22Rv1 (cell line): ENCODE data around the gene ZSCAN12.

Experiments
- ZFX ChIP-seq: fragments of 450-650 bp; IDR thresholded peaks from 2 replicates; pipeline ENCODE4 v1.6.1; 2017; ENCODE audit warnings: antibody characterized with exemption, borderline replicate concordance
- TF ChIP-seq, protein P1 (sequence below): fragments of 450-650 bp; IDR thresholded peaks from 2 replicates; pipeline ENCODE4 v1.5.1; 2017; ENCODE audit warnings: mild to moderate bottlenecking

DNA sequence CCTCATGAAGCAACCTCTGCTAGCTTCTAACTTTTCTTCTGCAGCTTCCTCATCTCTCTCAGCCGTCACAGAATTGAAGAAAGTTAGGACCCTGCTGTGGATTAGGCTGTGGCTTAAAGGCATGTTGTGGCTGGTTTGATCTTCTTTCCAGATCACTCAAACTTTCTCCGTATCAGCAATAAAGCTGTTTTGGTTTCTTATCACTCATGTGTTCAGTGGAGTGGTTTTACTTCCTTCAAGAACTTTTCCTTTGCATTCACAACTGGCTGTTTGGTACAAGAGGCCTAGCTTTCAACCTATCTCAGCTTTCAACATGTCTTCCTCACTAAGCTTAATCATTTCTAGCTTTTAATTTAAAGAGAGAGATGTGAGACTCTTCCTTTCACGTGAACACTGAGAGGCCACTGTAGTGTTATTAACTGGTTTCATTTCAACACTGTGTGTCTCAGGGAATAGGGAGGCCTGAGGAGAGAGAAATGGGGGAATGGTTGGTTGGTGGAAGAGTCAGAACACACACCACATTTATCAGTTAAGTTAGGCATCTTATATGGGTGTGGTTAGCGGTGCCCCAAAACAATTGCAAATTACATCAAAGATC, 26.5 kb upstream of the ZSCAN12 start:
- TF ChIP-seq, protein P1, sequence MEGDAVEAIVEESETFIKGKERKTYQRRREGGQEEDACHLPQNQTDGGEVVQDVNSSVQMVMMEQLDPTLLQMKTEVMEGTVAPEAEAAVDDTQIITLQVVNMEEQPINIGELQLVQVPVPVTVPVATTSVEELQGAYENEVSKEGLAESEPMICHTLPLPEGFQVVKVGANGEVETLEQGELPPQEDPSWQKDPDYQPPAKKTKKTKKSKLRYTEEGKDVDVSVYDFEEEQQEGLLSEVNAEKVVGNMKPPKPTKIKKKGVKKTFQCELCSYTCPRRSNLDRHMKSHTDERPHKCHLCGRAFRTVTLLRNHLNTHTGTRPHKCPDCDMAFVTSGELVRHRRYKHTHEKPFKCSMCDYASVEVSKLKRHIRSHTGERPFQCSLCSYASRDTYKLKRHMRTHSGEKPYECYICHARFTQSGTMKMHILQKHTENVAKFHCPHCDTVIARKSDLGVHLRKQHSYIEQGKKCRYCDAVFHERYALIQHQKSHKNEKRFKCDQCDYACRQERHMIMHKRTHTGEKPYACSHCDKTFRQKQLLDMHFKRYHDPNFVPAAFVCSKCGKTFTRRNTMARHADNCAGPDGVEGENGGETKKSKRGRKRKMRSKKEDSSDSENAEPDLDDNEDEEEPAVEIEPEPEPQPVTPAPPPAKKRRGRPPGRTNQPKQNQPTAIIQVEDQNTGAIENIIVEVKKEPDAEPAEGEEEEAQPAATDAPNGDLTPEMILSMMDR, result no peak
- TF ChIP-seq ZFX, result no peak
